HL-60 (cell line): Measurements from ENCODE around the gene MRPL32.

Experiments
- DNase-seq, 2 experiments: peaks; one replicate each; pipeline ENCODE4 v3.0.0-alpha.2; 2010 to 2020; ENCODE audit warnings: low read depth in 1 of 2, low spot score in 1 of 2
- H3K27ac ChIP-seq: fragments of 250-450 bp; sonication (Bioruptor Pico); replicated peaks from 2 replicates; pipeline ENCODE4 v1.5.1; 2020; ENCODE audit warnings: mild to moderate bottlenecking, moderate library complexity
- H3K27me3 ChIP-seq: fragments of 250-450 bp; sonication (Bioruptor Pico); 2 replicates; pipeline ENCODE4 v1.5.1; 2021; ENCODE audit warnings: mild to moderate bottlenecking, moderate library complexity; ENCODE audit not compliant: insufficient read depth, poor library complexity, severe bottlenecking
- H3K4me3 ChIP-seq: replicated peaks from 2 replicates; pipeline ENCODE4 v1.5.1; 2011; ENCODE audit warnings: mild to moderate bottlenecking, control low read depth, low read length; ENCODE audit not compliant: insufficient read depth
- GABPA ChIP-seq: IDR thresholded peaks from 2 replicates; pipeline ENCODE4 v1.6.1; 2012; ENCODE audit warnings: low read depth
- POLR2AphosphoS5 ChIP-seq: IDR thresholded peaks from 2 replicates; pipeline ENCODE4 v1.6.1; 2012; ENCODE audit warnings: low read depth
- SPI1 ChIP-seq: IDR thresholded peaks from 2 replicates; pipeline ENCODE4 v1.6.1; 2012; ENCODE audit warnings: low read depth, mild to moderate bottlenecking, borderline replicate concordance
- TF ChIP-seq, protein P1 (sequence below): IDR thresholded peaks from one replicate; pipeline ENCODE4 v1.5.1; 2011; ENCODE audit warnings: low read length, control low read depth, inconsistent platforms; ENCODE audit not compliant: insufficient read depth
- TF ChIP-seq, protein P2 (sequence below): IDR thresholded peaks from 2 replicates; pipeline ENCODE4 v1.6.1; 2012; ENCODE audit warnings: low read depth; ENCODE audit not compliant: insufficient replicate concordance

Gene MRPL32

DNA sequence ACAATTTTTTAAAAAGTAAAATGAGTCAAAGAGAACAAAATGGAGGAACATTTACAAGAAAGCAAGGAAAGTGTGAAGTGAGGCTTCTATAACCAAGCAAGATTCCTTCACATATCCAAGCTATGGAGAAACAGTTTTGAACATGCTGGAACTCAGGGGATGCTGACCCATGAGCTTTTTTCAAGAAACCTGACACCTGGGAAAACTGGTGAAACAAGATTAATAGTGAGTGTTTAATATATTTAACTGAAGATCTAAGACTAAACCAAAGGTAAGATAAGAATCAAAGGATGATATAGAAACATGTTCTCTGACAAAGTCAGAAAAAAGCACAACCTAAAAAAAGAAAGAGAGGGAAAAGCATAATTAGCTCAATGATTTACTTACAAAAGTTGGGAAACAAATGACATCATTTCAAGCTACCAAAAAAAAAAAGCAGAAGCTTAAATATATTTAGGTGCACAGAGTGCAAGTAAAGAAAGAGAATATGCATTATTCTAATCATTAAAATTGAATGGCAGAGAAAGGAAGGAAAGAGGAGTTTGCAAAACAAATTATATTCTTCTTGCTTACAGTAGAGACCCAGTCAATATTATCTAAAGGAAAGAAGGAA is 45.2 kb upstream of the MRPL32 start:
- Histone ChIP-seq H3K4me3 (0 out of 2 replicates have a peak overlapping the region, but pooled peaks have one; percentile 7), H3K27ac (no peak overlapping the region), H3K27me3 (no peaks in the 10 kb centered on the region)
- TF ChIP-seq, protein P1, sequence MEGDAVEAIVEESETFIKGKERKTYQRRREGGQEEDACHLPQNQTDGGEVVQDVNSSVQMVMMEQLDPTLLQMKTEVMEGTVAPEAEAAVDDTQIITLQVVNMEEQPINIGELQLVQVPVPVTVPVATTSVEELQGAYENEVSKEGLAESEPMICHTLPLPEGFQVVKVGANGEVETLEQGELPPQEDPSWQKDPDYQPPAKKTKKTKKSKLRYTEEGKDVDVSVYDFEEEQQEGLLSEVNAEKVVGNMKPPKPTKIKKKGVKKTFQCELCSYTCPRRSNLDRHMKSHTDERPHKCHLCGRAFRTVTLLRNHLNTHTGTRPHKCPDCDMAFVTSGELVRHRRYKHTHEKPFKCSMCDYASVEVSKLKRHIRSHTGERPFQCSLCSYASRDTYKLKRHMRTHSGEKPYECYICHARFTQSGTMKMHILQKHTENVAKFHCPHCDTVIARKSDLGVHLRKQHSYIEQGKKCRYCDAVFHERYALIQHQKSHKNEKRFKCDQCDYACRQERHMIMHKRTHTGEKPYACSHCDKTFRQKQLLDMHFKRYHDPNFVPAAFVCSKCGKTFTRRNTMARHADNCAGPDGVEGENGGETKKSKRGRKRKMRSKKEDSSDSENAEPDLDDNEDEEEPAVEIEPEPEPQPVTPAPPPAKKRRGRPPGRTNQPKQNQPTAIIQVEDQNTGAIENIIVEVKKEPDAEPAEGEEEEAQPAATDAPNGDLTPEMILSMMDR: no peak
- TF ChIP-seq, protein P2, sequence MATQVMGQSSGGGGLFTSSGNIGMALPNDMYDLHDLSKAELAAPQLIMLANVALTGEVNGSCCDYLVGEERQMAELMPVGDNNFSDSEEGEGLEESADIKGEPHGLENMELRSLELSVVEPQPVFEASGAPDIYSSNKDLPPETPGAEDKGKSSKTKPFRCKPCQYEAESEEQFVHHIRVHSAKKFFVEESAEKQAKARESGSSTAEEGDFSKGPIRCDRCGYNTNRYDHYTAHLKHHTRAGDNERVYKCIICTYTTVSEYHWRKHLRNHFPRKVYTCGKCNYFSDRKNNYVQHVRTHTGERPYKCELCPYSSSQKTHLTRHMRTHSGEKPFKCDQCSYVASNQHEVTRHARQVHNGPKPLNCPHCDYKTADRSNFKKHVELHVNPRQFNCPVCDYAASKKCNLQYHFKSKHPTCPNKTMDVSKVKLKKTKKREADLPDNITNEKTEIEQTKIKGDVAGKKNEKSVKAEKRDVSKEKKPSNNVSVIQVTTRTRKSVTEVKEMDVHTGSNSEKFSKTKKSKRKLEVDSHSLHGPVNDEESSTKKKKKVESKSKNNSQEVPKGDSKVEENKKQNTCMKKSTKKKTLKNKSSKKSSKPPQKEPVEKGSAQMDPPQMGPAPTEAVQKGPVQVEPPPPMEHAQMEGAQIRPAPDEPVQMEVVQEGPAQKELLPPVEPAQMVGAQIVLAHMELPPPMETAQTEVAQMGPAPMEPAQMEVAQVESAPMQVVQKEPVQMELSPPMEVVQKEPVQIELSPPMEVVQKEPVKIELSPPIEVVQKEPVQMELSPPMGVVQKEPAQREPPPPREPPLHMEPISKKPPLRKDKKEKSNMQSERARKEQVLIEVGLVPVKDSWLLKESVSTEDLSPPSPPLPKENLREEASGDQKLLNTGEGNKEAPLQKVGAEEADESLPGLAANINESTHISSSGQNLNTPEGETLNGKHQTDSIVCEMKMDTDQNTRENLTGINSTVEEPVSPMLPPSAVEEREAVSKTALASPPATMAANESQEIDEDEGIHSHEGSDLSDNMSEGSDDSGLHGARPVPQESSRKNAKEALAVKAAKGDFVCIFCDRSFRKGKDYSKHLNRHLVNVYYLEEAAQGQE: no peak
- TF ChIP-seq SPI1 (no peak), GABPA (no peak), POLR2AphosphoS5 (no peak)
- no peak for DNase-seq

DNA sequence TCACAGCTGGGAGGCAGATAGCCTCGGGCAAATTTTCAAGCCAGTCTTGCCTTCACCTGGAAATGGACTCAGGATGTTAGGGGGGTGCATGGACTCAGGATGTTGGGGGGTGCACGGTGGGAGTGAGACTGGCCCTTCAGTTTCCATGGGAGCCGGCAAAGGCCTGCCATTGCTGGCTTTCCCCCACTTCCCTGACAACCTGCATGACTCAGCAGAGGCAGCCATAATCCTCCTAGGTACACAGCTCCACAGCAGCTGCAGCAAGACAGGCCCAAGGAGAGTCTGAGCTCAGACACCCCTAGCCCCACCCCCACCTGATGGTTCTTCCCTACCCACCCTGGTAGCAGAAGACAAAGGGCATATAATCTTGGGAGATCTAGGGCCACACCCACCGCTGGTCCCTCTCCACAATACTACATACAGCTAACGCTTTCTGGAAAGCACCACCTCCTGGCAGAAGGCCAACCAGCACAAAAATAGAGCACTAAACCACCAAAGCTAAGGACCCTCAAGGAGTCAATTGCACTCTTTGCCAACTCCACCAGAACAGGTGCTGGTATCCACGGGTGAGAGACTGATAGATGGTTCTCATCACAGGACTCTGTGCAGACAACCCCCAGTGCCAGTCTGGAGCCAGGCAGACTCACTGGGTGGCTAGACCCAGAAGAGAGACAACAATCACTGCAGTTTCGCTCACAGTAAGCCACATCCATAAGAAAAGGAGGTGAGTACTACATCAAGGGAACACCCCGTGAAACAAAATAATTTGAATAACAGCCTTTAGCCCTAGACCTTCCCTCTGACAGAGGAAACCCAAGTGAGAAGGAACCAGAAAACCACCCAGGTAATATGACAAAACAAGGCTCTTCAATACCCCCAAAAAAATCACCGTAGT is 38.6 kb upstream of the MRPL32 start:
- no peak overlapping the region for H3K27ac ChIP-seq
- no peak for TF ChIP-seq POLR2AphosphoS5
- TF ChIP-seq, protein P2: no peak
- H3K4me3 ChIP-seq: no peak overlapping the region
- no peak for DNase-seq
- H3K27me3 ChIP-seq: no peaks in the 10 kb centered on the region

DNA sequence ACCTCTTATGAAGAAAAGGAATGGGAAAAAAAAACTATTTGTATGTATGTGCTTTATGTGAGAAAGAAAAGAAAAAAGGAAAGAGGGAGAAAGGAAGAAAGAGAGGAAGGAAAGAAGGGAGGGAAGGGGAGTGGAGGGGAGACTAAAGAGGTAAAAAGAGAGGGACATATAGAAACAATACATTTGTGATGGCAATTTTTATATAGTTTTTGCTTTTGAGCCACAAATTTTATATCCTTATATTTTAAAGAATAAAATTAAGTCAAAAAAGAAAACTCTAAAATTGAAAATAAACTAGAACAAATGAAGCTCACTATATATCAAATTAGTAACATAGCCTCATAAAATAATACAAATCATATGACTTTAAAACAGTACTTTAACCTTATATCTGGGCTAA is 31.3 kb upstream of the MRPL32 start:
- TF ChIP-seq GABPA (no peak), POLR2AphosphoS5 (no peak), SPI1 (no peak)
- TF ChIP-seq, protein P2: no peak
- TF ChIP-seq, protein P1: no peak

More for the DNA sequence above, 31.3 kb upstream of the MRPL32 start:
- Histone ChIP-seq H3K27ac (no peak overlapping the region), H3K27me3 (no peaks in the 10 kb centered on the region), H3K4me3 (no peak overlapping the region)
- DNase-seq: no peak
